Nephron (organoid): ENCODE data around the gene SIK2.
A peak's percentile ranks its signal among the peaks of the same experiment; 100 is the strongest.

Experiments used
- H3K27ac Mint-ChIP-seq, 3 experiments: 2 replicates each; pipeline ENCODE4 v1.8.0; 2020; ENCODE audit warnings: mixed read lengths in 3 of 3, mild to moderate bottlenecking in 2 of 3, moderate library complexity in 1 of 3
- H3K27me3 Mint-ChIP-seq: 2 replicates; pipeline ENCODE4 v1.8.0; 2021; ENCODE audit warnings: low read depth, mild to moderate bottlenecking, moderate library complexity, mixed read lengths
- H3K36me3 Mint-ChIP-seq: 2 replicates; pipeline ENCODE4 v1.8.0; 2020; ENCODE audit warnings: low read depth, mixed read lengths
- H3K4me1 Mint-ChIP-seq: 2 replicates; pipeline ENCODE4 v1.8.0; 2020; ENCODE audit warnings: mixed read lengths
- H3K4me3 Mint-ChIP-seq, 3 experiments: 2 replicates each; pipeline ENCODE4 v1.8.0; 2020; ENCODE audit warnings: mild to moderate bottlenecking in 3 of 3, mixed read lengths in 3 of 3, moderate library complexity in 2 of 3
- H3K9me3 Mint-ChIP-seq: 2 replicates; pipeline ENCODE4 v1.8.0; 2020; ENCODE audit warnings: mixed read lengths
- TF ChIP-seq, protein P1 (sequence below), 3 experiments: fragments of 200-600 bp; sonication (generic); IDR thresholded peaks; one replicate each; pipeline ENCODE4 v1.5.0; 2021; ENCODE audit warnings: antibody characterized with exemption in 3 of 3; ENCODE audit not compliant: unreplicated experiment in 3 of 3

Gene SIK2

DNA sequence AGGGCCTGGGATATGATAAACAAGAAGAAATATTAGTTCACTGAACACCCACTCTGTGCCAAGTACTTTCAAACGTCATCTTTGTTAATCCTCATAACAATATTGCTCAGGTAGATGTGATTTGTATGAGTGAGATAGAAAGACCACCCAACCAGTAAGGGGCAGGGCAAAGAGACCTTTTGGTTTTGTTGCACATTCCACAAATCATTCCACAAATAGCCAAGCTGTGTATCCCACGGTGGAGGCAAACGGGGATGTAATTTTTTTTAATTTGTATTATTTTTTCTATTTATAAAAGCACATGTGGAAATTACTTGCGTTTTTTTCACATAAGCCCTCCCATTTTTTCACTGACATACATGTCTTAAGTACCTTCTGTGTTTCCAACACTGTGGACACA lies 32.8 kb upstream of the SIK2 start:
- Mint-ChIP-seq H3K4me3 (no peak overlapping the region), H3K27ac (peak overlapping the region in 2 of 3 experiments; percentile 47 to 60), H3K27me3 (no peaks in the 10 kb centered on the region), H3K36me3 (no peaks in the 10 kb centered on the region), H3K9me3 (no peaks in the 10 kb centered on the region), H3K4me1 (peaks cover 31% of the 10 kb centered on the region)
- TF ChIP-seq, protein P1, sequence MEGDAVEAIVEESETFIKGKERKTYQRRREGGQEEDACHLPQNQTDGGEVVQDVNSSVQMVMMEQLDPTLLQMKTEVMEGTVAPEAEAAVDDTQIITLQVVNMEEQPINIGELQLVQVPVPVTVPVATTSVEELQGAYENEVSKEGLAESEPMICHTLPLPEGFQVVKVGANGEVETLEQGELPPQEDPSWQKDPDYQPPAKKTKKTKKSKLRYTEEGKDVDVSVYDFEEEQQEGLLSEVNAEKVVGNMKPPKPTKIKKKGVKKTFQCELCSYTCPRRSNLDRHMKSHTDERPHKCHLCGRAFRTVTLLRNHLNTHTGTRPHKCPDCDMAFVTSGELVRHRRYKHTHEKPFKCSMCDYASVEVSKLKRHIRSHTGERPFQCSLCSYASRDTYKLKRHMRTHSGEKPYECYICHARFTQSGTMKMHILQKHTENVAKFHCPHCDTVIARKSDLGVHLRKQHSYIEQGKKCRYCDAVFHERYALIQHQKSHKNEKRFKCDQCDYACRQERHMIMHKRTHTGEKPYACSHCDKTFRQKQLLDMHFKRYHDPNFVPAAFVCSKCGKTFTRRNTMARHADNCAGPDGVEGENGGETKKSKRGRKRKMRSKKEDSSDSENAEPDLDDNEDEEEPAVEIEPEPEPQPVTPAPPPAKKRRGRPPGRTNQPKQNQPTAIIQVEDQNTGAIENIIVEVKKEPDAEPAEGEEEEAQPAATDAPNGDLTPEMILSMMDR (IDR thresholded peaks at IDR 0.05; ENCODE audit: unreplicated experiment in 3 of 3): no peak

DNA sequence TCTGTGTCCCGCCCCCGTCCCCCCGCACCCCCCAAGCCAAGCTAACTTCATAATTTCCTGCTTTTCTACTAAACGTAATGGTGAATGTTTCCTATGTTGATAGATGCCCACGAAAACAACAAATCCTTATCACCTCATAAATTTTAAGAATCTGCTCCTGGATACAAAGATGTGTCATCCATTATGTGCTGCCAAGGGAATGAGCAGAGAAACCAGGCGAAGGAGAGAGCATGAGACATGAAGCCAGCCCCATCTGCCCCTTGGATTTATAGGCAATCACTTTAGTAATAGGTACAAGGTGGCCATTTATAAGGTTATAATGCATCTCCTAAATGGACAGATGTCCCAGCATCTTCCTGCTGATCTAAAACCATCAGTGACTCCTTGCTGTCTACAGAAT lies 31.5 kb upstream of the SIK2 start:
- H3K4me3 Mint-ChIP-seq: no peak overlapping the region
- no peaks in the 10 kb centered on the region for H3K36me3 Mint-ChIP-seq
- peak overlapping the region in 2 of 3 experiments; percentile 7 to 47 for H3K27ac Mint-ChIP-seq
- peaks cover 36% of the 10 kb centered on the region for H3K4me1 Mint-ChIP-seq
- H3K27me3 Mint-ChIP-seq: no peaks in the 10 kb centered on the region
- no peaks in the 10 kb centered on the region for H3K9me3 Mint-ChIP-seq
- TF ChIP-seq, protein P1 (IDR thresholded peaks at IDR 0.05; ENCODE audit: unreplicated experiment in 3 of 3): no peak

DNA sequence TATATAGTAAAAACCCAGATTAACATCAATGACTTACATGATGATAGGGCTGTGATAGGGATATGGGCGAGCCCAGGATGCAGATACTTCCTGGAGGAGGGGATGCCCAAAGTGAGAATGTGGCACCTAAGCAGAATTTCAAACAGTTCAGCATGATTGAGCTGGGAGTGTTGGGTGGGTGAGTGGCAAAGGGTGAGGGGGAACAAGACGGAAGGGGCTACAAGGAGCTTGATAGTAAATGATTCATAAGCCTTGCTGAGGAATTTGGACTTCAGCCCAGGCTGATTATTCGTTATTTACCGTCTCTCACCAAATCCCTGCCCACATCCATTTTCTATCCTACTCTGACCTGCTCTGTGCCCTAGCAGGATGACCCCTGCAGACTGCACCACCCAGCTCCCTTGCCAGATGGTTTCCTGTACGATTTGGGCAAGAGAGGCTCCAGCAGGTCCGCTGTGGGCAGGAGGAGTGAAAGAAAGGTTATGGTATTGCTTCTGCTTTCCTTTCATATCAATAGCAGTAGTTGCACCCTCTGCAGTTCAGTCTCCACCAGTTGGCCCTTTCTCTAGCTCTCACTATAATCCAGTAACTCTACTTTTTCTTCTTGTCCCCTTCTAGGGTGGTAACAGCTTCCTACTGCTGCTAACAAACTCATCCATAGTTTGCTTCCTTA lies 30.3 kb upstream of the SIK2 start:
- TF ChIP-seq, protein P1 (IDR thresholded peaks at IDR 0.05; ENCODE audit: unreplicated experiment in 3 of 3): no peak
- no peak overlapping the region for H3K4me3 Mint-ChIP-seq
- H3K27me3 Mint-ChIP-seq: no peaks in the 10 kb centered on the region
- H3K36me3 Mint-ChIP-seq: no peaks in the 10 kb centered on the region
- H3K4me1 Mint-ChIP-seq: peaks cover 36% of the 10 kb centered on the region
- H3K9me3 Mint-ChIP-seq: no peaks in the 10 kb centered on the region
- peak overlapping the region; percentile 7 to 70 (median 45) for H3K27ac Mint-ChIP-seq

DNA sequence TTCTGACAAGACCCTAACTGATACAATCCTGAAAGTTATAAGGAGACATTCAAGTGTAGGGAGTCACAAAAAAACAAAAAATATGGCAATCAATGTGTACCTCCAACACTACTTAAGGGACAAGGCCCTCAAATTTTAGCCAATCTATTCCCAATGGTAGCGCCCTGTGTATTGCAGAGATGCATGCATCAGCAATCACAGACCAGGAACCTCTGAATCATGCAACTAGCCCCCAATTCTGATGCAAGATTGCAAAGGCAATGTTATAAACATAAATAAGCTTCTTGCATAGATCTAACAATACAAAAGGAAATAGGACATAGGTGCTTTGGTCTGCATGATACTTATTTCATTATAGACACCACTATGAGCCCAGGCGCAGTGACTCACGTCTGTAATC lies 29.7 kb upstream of the SIK2 start:
- Mint-ChIP-seq H3K4me3 (no peak overlapping the region), H3K4me1 (peaks cover 36% of the 10 kb centered on the region), H3K9me3 (no peaks in the 10 kb centered on the region), H3K27me3 (no peaks in the 10 kb centered on the region), H3K27ac (peak overlapping the region; percentile 7 to 45 (median 19)), H3K36me3 (no peaks in the 10 kb centered on the region)
- TF ChIP-seq, protein P1 (IDR thresholded peaks at IDR 0.05; ENCODE audit: unreplicated experiment in 3 of 3): no peak

DNA sequence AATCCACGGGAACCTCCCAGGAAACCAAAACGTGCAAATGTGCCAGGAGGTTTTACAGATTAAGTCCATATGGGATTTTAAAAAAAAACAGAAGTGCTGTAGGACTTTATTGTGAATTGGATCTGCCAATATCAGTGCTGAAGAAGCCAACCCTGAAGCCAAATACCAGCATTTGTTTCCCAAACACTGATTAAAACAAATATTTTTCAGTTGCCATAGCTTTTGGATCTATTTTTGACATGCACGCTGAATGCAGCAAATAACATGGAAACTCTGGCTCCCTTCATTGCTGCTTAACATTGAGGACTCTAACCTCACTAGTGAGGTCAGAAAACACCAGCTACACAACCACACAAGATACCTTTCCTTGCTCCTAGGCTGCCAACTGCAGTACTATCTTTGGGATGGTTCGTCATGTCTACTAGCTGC lies 28.4 kb upstream of the SIK2 start:
- no peaks in the 10 kb centered on the region for H3K9me3 Mint-ChIP-seq
- no peaks in the 10 kb centered on the region for H3K36me3 Mint-ChIP-seq

More for the DNA sequence above, 28.4 kb upstream of the SIK2 start:
- peaks cover 36% of the 10 kb centered on the region for H3K4me1 Mint-ChIP-seq
- TF ChIP-seq, protein P1 (IDR thresholded peaks at IDR 0.05; ENCODE audit: unreplicated experiment in 3 of 3): no peak
- H3K27me3 Mint-ChIP-seq: no peaks in the 10 kb centered on the region
- peak overlapping the region in 2 of 3 experiments; percentile 34 to 38 for H3K27ac Mint-ChIP-seq
- H3K4me3 Mint-ChIP-seq: no peak overlapping the region
